HEK293 (cell line): ENCODE measurements around the gene ALKAL2.

Experiments used
- CTCF ChIA-PET: fragments of 350-600 bp; formaldehyde crosslinking; extraction: SDS; loops from one replicate; lab custom pipeline; 2021; ENCODE audit warnings: antibody characterized with exemption; lab: Yijun Ruan, JAX
- POLR2A ChIA-PET: fragments of 300-600 bp; formaldehyde crosslinking; extraction: SDS; loops from one replicate; lab custom pipeline; 2020; ENCODE audit warnings: antibody characterized with exemption, inconsistent platforms; lab: Yijun Ruan, JAX
- H3K27ac ChIP-seq: fragments of 200-500 bp; sonication (Bioruptor generic); 2 replicates; pipeline ENCODE4 v1.5.1; 2014; ENCODE audit warnings: low read depth, low read length, control low read depth, inconsistent platforms; ENCODE audit errors: extremely low read depth
- H3K36me3 ChIP-seq, 2 experiments: fragments of 200-500 bp in 1 of 2; sonication (Bioruptor generic) in 1 of 2; 1 replicate in 1 of 2; 2 replicates in 1 of 2; pipeline ENCODE4 v1.5.1; 2014 to 2017; ENCODE audit warnings: inconsistent platforms in 2 of 2, low read length in 2 of 2; ENCODE audit not compliant: control insufficient read depth in 2 of 2, insufficient read depth in 1 of 2
- H3K4me1 ChIP-seq: fragments of 200-500 bp; sonication (Bioruptor generic); 2 replicates; pipeline ENCODE4 v1.5.1; 2014; ENCODE audit warnings: mild to moderate bottlenecking, low read length, inconsistent platforms; ENCODE audit not compliant: control insufficient read depth, insufficient read depth
- H3K4me3 ChIP-seq: 2 replicates; pipeline ENCODE4 v1.5.1; 2011; ENCODE audit warnings: low read depth, mild to moderate bottlenecking, control low read depth, low read length, moderate library complexity
- H3K9me3 ChIP-seq: fragments of 200-500 bp; sonication (Bioruptor generic); 2 replicates; pipeline ENCODE4 v1.5.1; 2014; ENCODE audit warnings: low read depth, low read length, inconsistent platforms; ENCODE audit not compliant: control insufficient read depth, insufficient read depth
- FEZF1 ChIP-seq: fragments of 450-650 bp; formaldehyde crosslinking; IDR thresholded peaks from 2 replicates; pipeline ENCODE4 v1.5.1; 2016; ENCODE audit warnings: missing biosample characterization, missing genetic modification characterization
- KLF10 ChIP-seq: fragments of 450-650 bp; IDR thresholded peaks from 2 replicates; pipeline ENCODE4 v1.5.1; 2018; ENCODE audit warnings: missing biosample characterization, mild to moderate bottlenecking, missing genetic modification characterization
- MEIS1 ChIP-seq: sonication (generic); formaldehyde crosslinking; IDR thresholded peaks from 2 replicates; pipeline ENCODE4 v1.8.1; 2022; ENCODE audit warnings: missing genetic modification reagents, mild to moderate bottlenecking, borderline replicate concordance
- SETDB1 ChIP-seq: IDR thresholded peaks from one replicate; pipeline ENCODE4 v1.6.1; 2017; ENCODE audit warnings: mild to moderate bottlenecking, low read length, moderate library complexity, mixed read lengths; ENCODE audit not compliant: insufficient read length
- ZBTB21 ChIP-seq: fragments of 450-650 bp; formaldehyde crosslinking; IDR thresholded peaks from 2 replicates; pipeline ENCODE4 v1.5.1; 2017; ENCODE audit warnings: missing biosample characterization, missing genetic modification characterization
- ZNF140 ChIP-seq: fragments of 450-650 bp; formaldehyde crosslinking; IDR thresholded peaks from 2 replicates; pipeline ENCODE4 v1.5.1; 2016; ENCODE audit warnings: missing biosample characterization, missing genetic modification characterization
- ZNF174 ChIP-seq: fragments of 450-650 bp; formaldehyde crosslinking; IDR thresholded peaks from 2 replicates; pipeline ENCODE4 v1.5.0; 2017; ENCODE audit warnings: missing biosample characterization, mild to moderate bottlenecking, missing genetic modification characterization
- ZNF175 ChIP-seq: fragments of 450-650 bp; formaldehyde crosslinking; IDR thresholded peaks from 2 replicates; pipeline ENCODE4 v1.5.1; 2016; ENCODE audit warnings: missing biosample characterization, missing genetic modification characterization
- ZNF18 ChIP-seq: fragments of 450-650 bp; formaldehyde crosslinking; IDR thresholded peaks from 2 replicates; pipeline ENCODE4 v1.5.1; 2016; ENCODE audit warnings: missing biosample characterization, missing genetic modification characterization
- ZNF354C ChIP-seq: fragments of 450-650 bp; formaldehyde crosslinking; IDR thresholded peaks from 2 replicates; pipeline ENCODE4 v1.5.1; 2016; ENCODE audit warnings: missing biosample characterization, missing genetic modification characterization, low read depth, borderline replicate concordance
- ZNF366 ChIP-seq: fragments of 450-650 bp; formaldehyde crosslinking; conservative IDR thresholded peaks from 2 replicates; pipeline ENCODE4 v1.5.1; 2016; ENCODE audit warnings: missing biosample characterization, missing genetic modification characterization
- ZNF391 ChIP-seq: fragments of 450-650 bp; formaldehyde crosslinking; IDR thresholded peaks from 2 replicates; pipeline ENCODE4 v1.5.1; 2016; ENCODE audit warnings: low read depth, missing biosample characterization, missing genetic modification characterization, borderline replicate concordance
- ZNF394 ChIP-seq: fragments of 450-650 bp; formaldehyde crosslinking; IDR thresholded peaks from 2 replicates; pipeline ENCODE4 v1.5.1; 2016; ENCODE audit warnings: missing biosample characterization, missing genetic modification characterization, mild to moderate bottlenecking, moderate library complexity, borderline replicate concordance
- ZNF404 ChIP-seq: fragments of 450-650 bp; formaldehyde crosslinking; IDR thresholded peaks from 2 replicates; pipeline ENCODE4 v1.5.1; 2017; ENCODE audit warnings: missing biosample characterization, missing genetic modification characterization
- ZNF555 ChIP-seq: fragments of 450-650 bp; formaldehyde crosslinking; conservative IDR thresholded peaks from 2 replicates; pipeline ENCODE4 v1.5.1; 2017; ENCODE audit warnings: missing biosample characterization, mild to moderate bottlenecking, missing genetic modification characterization, inconsistent platforms
- ZNF558 ChIP-seq: fragments of 450-650 bp; formaldehyde crosslinking; IDR thresholded peaks from 2 replicates; pipeline ENCODE4 v1.5.1; 2016; ENCODE audit warnings: missing biosample characterization, missing genetic modification characterization
- ZNF623 ChIP-seq: fragments of 450-650 bp; formaldehyde crosslinking; IDR thresholded peaks from 2 replicates; pipeline ENCODE4 v1.5.1; 2016; ENCODE audit warnings: missing biosample characterization, missing genetic modification characterization
- ZNF626 ChIP-seq: fragments of 450-650 bp; sonication (Bioruptor Pico); formaldehyde crosslinking; IDR thresholded peaks from 2 replicates; pipeline ENCODE4 v1.5.1; 2018; ENCODE audit warnings: missing biosample characterization, missing genetic modification characterization, inconsistent platforms
- ZNF707 ChIP-seq: fragments of 450-650 bp; formaldehyde crosslinking; IDR thresholded peaks from 2 replicates; pipeline ENCODE4 v1.5.1; 2016; ENCODE audit warnings: missing biosample characterization, missing genetic modification characterization
- ZNF785 ChIP-seq: fragments of 450-650 bp; formaldehyde crosslinking; IDR thresholded peaks from 2 replicates; pipeline ENCODE4 v1.5.1; 2016; ENCODE audit warnings: missing biosample characterization, missing genetic modification characterization
- TF ChIP-seq, protein P1 (sequence below): fragments of 450-650 bp; formaldehyde crosslinking; IDR thresholded peaks from 2 replicates; pipeline ENCODE4 v1.5.1; 2016; ENCODE audit warnings: missing biosample characterization, missing genetic modification characterization
- TF ChIP-seq, protein P2 (sequence below): fragments of 450-650 bp; formaldehyde crosslinking; IDR thresholded peaks from 2 replicates; pipeline ENCODE4 v1.5.1; 2016; ENCODE audit warnings: missing biosample characterization, missing genetic modification characterization, low read depth

The ALKAL2 gene

DNA sequence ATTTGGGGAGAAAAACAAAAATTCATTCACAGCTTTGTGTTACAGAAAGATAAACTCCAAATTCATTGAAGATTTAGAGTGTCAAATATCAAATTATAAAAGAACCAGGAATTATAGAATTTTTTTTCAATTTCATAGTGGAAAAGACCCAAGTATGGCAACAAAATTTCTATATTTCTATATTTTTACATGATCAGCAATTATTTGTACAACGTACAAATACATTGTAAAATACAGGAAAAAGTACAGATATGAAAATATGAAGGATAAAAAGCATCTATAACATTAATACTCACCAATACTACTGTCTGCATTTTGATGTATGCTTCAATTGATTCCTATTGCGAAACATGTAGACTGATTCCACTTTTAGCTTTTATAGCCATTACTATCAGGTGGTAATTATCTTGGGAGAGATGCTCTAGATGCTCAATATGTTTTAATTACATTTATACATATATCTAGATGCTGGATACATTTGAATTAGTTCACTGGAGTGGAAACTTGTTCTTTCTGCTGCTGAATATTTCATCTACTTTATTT, 28.0 kb downstream of the ALKAL2 start (continued):
- TF ChIP-seq FEZF1 = no peak
- TF ChIP-seq, all 188 proteins: peak for 0

DNA sequence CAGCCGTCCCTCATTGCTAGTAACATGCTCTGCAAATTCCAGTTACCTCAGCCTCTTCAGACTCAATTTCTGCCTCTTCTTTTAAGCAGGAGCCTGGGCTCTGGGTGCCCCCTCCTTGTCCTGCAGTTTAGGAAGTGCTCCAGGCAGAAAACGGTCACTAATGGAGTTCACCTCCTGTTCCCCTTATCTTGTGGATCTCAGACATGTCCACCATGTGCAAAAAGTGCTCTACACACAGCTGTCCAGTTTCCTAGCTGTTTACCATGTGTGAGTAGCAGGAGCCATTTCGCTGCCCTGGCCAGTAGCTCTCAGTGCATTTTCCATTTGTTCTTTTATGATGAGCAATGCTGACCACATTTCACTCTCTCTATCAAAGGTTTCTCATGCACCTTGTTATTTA, 29.0 kb downstream of the ALKAL2 start:
- TF ChIP-seq ZNF354C (tag by site-specific recombination) (no peak), ZNF623 (tag by site-specific recombination) (no peak), ZNF174 (tag by site-specific recombination) (no peak), ZBTB21 (no peak), ZNF175 (tag by site-specific recombination) (no peak), ZNF18 (tag by site-specific recombination) (no peak), ZNF707 (tag by site-specific recombination) (no peak), ZNF785 (tag by site-specific recombination) (no peak)
- TF ChIP-seq, all 188 proteins: peak for 0
- POLR2A ChIA-PET = no interaction called here
- H3K4me1 ChIP-seq = no peaks in the 10 kb centered on the region; the same call in 1 of the 2 replicates
- H3K9me3 ChIP-seq = no peaks in the 10 kb centered on the region
- H3K36me3 ChIP-seq = no peaks in the 10 kb centered on the region
- H3K4me3 ChIP-seq = no peak overlapping the region
- H3K27ac ChIP-seq = no peak overlapping the region
- CTCF ChIA-PET = interaction anchor here (0.5 to 2.3 kb wide), 2 partner anchors 12 to 27 kb away, joined by 4 to 6 read pairs; no protein-coding TSS in a partner anchor

- TF ChIP-seq MEIS1 (no peak), SETDB1 (peak; percentile 66)
- Histone ChIP-seq H3K4me3 (no peak overlapping the region), H3K36me3 (no peaks in the 10 kb centered on the region), H3K4me1 (no peaks in the 10 kb centered on the region), H3K27ac (no peak overlapping the region), H3K9me3 (no peaks in the 10 kb centered on the region)
- ChIA-PET CTCF (interaction anchor here (1.2 to 2.3 kb wide), 2 partner anchors 11 kb away, joined by 4 to 6 read pairs; no protein-coding TSS in a partner anchor), POLR2A (no interaction called here)
Observed at GRCh38 chr2:257842-258241, 30.0 kb downstream of the ALKAL2 start.

GRCh38 chr2:257429-257828, 30.5 kb downstream of the ALKAL2 start:
- ChIA-PET CTCF (interaction anchor here (0.8 to 1.2 kb wide), 2 partner anchors 11 to 12 kb away, joined by 3 to 4 read pairs; no protein-coding TSS in a partner anchor), POLR2A (no interaction called here)

More at GRCh38 chr2:257429-257828, 30.5 kb downstream of the ALKAL2 start:
- H3K36me3 ChIP-seq = no peaks in the 10 kb centered on the region
- H3K4me1 ChIP-seq = no peaks in the 10 kb centered on the region
- H3K4me3 ChIP-seq = no peak overlapping the region
- TF ChIP-seq ZNF558 (tag by site-specific recombination) (no peak), ZNF175 (tag by site-specific recombination) (no peak), ZNF555 (tag by site-specific recombination) (no peak), ZNF140 (tag by site-specific recombination) (no peak), ZNF366 (no peak), ZNF394 (tag by site-specific recombination) (no peak), ZNF391 (no peak), ZNF404 (tag by site-specific recombination) (no peak), ZNF626 (tag by site-specific recombination) (no peak), KLF10 (tag by site-specific recombination) (no peak)
- TF ChIP-seq, protein P1, sequence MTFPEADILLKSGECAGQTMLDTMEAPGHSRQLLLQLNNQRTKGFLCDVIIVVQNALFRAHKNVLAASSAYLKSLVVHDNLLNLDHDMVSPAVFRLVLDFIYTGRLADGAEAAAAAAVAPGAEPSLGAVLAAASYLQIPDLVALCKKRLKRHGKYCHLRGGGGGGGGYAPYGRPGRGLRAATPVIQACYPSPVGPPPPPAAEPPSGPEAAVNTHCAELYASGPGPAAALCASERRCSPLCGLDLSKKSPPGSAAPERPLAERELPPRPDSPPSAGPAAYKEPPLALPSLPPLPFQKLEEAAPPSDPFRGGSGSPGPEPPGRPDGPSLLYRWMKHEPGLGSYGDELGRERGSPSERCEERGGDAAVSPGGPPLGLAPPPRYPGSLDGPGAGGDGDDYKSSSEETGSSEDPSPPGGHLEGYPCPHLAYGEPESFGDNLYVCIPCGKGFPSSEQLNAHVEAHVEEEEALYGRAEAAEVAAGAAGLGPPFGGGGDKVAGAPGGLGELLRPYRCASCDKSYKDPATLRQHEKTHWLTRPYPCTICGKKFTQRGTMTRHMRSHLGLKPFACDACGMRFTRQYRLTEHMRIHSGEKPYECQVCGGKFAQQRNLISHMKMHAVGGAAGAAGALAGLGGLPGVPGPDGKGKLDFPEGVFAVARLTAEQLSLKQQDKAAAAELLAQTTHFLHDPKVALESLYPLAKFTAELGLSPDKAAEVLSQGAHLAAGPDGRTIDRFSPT (tag by site-specific recombination) = no peak
- TF ChIP-seq, protein P2, sequence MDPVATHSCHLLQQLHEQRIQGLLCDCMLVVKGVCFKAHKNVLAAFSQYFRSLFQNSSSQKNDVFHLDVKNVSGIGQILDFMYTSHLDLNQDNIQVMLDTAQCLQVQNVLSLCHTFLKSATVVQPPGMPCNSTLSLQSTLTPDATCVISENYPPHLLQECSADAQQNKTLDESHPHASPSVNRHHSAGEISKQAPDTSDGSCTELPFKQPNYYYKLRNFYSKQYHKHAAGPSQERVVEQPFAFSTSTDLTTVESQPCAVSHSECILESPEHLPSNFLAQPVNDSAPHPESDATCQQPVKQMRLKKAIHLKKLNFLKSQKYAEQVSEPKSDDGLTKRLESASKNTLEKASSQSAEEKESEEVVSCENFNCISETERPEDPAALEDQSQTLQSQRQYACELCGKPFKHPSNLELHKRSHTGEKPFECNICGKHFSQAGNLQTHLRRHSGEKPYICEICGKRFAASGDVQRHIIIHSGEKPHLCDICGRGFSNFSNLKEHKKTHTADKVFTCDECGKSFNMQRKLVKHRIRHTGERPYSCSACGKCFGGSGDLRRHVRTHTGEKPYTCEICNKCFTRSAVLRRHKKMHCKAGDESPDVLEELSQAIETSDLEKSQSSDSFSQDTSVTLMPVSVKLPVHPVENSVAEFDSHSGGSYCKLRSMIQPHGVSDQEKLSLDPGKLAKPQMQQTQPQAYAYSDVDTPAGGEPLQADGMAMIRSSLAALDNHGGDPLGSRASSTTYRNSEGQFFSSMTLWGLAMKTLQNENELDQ (tag by site-specific recombination) = no peak
- TF ChIP-seq, all 188 proteins: peak for 0
- Histone ChIP-seq H3K27ac (no peak overlapping the region), H3K9me3 (no peaks in the 10 kb centered on the region)
